ENCODE data around the gene SPTAN1. TPM values are rescaled to one million over a fixed set of nuclear protein-coding genes. Genes with fewer than 3 reads are reported as not detected.

Gene SPTAN1
- 251 and 317 TPM in 2 replicates for total RNA-seq

DNA sequence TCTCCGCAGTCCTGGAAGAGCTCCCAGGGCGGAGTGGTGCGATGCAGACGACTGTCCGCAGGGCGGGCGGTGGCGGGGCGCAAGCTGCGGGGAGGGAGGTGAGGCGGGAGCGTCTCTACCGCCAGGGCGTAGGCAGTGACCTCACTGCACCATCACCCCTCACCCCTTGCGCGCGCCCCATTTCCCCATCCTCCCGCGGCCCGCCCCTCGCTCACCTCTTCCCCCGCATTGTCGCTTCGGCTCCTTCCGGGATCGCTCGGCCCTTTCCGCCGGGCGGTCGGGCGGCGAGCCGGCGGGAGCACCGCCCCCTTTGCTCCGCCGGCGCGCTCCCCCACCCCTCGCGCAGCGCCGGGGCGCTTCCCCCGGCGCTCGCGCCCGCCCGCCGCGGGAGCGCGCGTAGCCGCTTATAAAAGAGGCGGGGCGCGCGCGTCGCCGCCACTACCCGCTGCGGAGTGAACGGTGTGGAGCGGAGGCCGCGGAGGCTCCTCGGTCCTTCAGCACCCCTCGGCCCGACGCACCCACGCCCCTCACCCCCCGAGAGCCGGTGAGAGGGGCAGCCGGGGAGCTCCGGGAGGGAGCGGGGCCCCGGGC lies at the start of gene SPTAN1:
SPTAN1 (plus strand) TSS at position 435 of the 591 bp plus-strand sequence. CDS start 14,154 bp downstream, outside the sequence.

DNA sequence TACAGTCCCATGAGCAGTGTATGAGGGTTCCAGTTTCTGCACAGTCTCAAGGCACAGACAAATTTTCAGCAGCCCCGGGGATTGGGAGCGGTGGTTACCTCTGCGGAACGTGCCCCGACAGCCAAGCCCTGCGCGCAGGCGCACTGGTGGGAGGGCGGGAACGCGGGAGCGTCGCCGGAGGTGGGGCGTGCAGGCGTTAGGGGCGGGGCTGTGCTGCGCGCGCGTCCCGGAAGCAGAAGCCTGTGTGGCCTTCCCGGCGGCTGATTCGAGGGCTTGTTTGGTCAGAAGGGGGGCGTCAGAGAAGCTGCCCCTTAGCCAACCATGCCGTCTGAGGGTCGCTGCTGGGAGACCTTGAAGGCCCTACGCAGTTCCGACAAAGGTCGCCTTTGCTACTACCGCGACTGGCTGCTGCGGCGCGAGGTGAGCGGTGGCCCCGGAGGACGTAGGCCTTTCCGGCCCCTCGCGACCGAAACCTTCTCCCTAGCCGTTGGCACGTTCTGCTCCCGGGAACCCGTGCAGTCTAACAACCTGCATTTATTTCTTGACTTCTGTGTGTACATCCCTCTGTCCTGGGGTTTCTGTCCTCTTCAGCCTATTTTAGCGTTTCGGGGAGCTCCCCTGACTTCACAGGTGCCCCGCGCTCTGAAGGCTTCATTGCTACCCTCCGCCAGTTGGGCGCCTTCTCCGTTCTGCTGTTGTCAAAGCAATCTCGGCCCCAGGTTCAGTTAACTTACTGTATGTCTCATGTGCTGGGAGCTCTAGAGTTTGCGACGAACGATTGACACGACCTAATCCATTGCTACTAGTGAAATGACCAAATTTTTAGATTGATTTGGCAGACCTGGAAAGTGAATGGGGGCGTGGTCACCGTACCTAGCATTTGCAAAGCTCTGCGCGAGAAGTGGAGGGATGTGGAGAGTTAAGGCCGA lies 47.6 kb upstream of the SPTAN1 start, which contains the start of gene GLE1:
GLE1 (plus strand) TSS at position 235 of the 929 bp plus-strand sequence; CDS start at position 322, 87 bp downstream.

DNA sequence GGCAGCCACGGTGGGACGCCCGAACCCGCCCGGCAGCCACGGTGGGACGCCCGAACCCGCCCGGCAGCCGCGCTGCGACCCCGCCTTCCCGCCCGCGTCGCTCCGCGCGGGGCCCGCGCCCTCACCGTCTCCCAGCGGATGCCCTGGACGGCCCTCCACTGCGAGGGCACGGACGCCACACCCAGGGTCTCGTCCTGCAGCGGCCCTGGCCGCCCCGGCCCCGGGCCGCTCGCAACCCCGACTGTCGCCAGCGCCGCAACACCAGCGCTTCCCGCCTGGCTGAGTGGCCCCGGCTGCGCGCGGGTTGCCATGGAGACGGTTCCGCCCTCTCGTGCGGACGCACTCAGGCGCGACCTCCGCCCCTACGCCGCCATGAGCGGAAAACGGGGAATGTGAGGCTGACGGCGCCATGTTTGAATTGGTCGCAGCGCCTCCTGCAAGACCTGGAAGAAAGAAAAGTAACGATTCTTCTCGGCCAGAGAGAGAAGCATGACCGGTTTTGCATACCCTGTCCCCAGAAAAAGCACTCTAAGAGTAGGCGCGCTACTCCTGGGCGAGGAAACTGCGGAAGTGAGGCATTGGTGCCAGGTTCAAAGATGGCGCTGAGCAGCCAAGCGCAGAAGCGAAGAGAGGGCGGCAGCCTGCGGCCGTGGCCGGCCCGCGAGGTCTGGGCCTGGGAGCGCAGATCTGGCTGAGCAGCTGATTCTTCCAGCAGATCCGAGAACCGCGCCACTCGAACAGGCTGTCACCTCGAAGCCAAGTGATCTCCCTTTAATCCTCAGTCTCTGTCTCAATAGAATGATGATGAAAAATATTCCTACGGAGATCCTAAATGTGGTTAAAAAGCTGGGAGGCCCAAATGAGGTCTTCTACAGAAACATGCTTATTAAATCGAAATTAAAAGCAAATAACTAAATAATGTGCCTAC lies 104.3 kb downstream of the SPTAN1 start, which contains the start of gene DYNC2I2:
DYNC2I2 (minus strand) TSS at position 432 of the 928 bp plus-strand sequence; CDS start at position 311, 121 bp downstream.

Other genes with a start within 250 kb of the SPTAN1 start
- gene TRUB2, start 230.1 kb upstream of the SPTAN1 start, total RNA-seq: 17.9 and 25.6 TPM in 2 replicates
- 18.5 and 23.3 TPM in 2 replicates for gene COQ4, start 229.7 kb upstream of the SPTAN1 start, total RNA-seq
- 20.8 and 41.9 TPM in 2 replicates for gene SLC27A4, start 212.1 kb upstream of the SPTAN1 start, total RNA-seq
- gene URM1, start 181.2 kb upstream of the SPTAN1 start, total RNA-seq: 19.5 and 28.9 TPM in 2 replicates
- gene CERCAM, start 131.7 kb upstream of the SPTAN1 start, total RNA-seq: 32.8 and 77.3 TPM in 2 replicates
- 22.2 and 30.3 TPM in 2 replicates for gene ODF2, start 96.6 kb upstream of the SPTAN1 start, total RNA-seq
- 29.4 and 32.5 TPM in 2 replicates for gene GLE1, start 47.9 kb upstream of the SPTAN1 start, total RNA-seq
- 23.1 and 28.4 TPM in 2 replicates for gene DYNC2I2, start 104.3 kb downstream of the SPTAN1 start, total RNA-seq
- 809 and 899 TPM in 2 replicates for gene SET, start 136.6 kb downstream of the SPTAN1 start, total RNA-seq
- 1.1 and 1.4 TPM in 2 replicates for gene PKN3, start 149.9 kb downstream of the SPTAN1 start, total RNA-seq
- 33.8 and 47.3 TPM in 2 replicates for gene ZDHHC12, start 171.5 kb downstream of the SPTAN1 start, total RNA-seq
- 13.0 and 30.2 TPM in 2 replicates for gene ZER1, start 219.3 kb downstream of the SPTAN1 start, total RNA-seq
- 12.0 and 18.2 TPM in 2 replicates for gene TBC1D13, start 234.7 kb downstream of the SPTAN1 start, total RNA-seq

Measured in nasal cavity respiratory epithelium epithelial cell of viscerocranial mucosa (primary cell).